Measurements from ENCODE around the gene KIF1B. TPM values are rescaled to one million over a fixed set of nuclear protein-coding genes. Genes with fewer than 3 reads are reported as not detected.
"Not testable (repeated sequence)": the region's sequence is repeated elsewhere in the genome, so short reads cannot be mapped to it uniquely, and the experiment has no call there.

Gene KIF1B
- total RNA-seq, 4 donors from 2014 or later, result 46.0 to 88.0 (median 51.2) TPM

DNA sequence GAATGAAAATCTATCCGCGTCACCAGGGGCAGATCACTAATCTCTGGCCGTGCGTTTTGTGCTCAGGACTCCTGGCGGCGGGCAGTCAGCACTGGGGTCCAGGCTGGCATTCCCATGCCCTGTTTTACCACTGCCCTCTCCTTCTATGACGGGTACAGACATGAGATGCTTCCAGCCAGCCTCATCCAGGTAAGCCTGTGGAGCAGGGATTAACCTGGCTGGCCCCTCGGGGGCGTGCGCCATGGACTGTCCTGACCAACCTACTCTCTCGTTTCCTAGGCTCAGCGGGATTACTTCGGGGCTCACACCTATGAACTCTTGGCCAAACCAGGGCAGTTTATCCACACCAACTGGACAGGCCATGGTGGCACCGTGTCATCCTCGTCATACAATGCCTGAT lies 209.0 kb downstream of the KIF1B start:
- no peak for DNase-seq (ENCODE audit: low spot score in 2 of 2)
- H3K36me3 ChIP-seq, result peaks cover 62% of the 10 kb centered on the region
- no peak for TF ChIP-seq POLR2A (IDR thresholded peaks at IDR 0.05)
- no peak for TF ChIP-seq EP300 (IDR thresholded peaks at IDR 0.05)
- no peak for TF ChIP-seq POLR2AphosphoS5 (IDR thresholded peaks at IDR 0.05)
- TF ChIP-seq, protein P1, sequence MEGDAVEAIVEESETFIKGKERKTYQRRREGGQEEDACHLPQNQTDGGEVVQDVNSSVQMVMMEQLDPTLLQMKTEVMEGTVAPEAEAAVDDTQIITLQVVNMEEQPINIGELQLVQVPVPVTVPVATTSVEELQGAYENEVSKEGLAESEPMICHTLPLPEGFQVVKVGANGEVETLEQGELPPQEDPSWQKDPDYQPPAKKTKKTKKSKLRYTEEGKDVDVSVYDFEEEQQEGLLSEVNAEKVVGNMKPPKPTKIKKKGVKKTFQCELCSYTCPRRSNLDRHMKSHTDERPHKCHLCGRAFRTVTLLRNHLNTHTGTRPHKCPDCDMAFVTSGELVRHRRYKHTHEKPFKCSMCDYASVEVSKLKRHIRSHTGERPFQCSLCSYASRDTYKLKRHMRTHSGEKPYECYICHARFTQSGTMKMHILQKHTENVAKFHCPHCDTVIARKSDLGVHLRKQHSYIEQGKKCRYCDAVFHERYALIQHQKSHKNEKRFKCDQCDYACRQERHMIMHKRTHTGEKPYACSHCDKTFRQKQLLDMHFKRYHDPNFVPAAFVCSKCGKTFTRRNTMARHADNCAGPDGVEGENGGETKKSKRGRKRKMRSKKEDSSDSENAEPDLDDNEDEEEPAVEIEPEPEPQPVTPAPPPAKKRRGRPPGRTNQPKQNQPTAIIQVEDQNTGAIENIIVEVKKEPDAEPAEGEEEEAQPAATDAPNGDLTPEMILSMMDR (IDR thresholded peaks at IDR 0.05), result no peak
- no peaks in the 10 kb centered on the region for H3K4me1 ChIP-seq
- no peak overlapping the region for H3K4me3 ChIP-seq
- H3K27me3 ChIP-seq, result no peaks in the 10 kb centered on the region
- H3K9me3 ChIP-seq, result no peaks in the 10 kb centered on the region
- 87% methylated on average over 15 of the region's 15 CpGs for WGBS
- H3K27ac ChIP-seq, result no peak overlapping the region

DNA sequence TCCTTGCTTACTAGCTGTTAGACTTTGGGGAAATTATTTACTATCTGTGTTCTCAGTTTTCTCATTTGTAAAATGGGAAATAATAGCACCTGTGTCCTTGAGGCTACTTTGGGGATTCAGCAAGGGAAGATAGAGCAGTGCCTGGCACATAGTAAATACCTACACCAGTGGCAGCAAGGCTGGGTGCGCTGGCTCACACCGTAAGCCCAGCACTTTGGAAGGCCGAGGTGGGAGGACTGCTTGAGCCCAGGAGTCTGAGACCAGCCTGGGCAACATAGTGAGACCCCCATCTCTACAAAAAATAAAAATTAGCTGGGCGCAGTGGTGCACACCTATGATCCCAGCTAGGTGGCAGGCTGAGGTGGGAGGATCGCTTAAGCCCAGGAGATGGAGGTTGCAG lies 211.3 kb downstream of the KIF1B start:
- H3K36me3 ChIP-seq, result peaks cover 47% of the 10 kb centered on the region
- no peak for DNase-seq (ENCODE audit: low spot score in 2 of 2)
- 88% methylated on average over 5 of the region's 5 CpGs for WGBS
- H3K27ac ChIP-seq, result no peak overlapping the region
- H3K4me1 ChIP-seq, result no peaks in the 10 kb centered on the region
- TF ChIP-seq POLR2AphosphoS5 (IDR thresholded peaks at IDR 0.05) (no peak), EP300 (IDR thresholded peaks at IDR 0.05) (no peak), POLR2A (IDR thresholded peaks at IDR 0.05) (no peak)
- TF ChIP-seq, protein P1 (IDR thresholded peaks at IDR 0.05), result no peak
- H3K4me3 ChIP-seq, result no peak overlapping the region
- no peaks in the 10 kb centered on the region for H3K27me3 ChIP-seq
- no peaks in the 10 kb centered on the region for H3K9me3 ChIP-seq

DNA sequence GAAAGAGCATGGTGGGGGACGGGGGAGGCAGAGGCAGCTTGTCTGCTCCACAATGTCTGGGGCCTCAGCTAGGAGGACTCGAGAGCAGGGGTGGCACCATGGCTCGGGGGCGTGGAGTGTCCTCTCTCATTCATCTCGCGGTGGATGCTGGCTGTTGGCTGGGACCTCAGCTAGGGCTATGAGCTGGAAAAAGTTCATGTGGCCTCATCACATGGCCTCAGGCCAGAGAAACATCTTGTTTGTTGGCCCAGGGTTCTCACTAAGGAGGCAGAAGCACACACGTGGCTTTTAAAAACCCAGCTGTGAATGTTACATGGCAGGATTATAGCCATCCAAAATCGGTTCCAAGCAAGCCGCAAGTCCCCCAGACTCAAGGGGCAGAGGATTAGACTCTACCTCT lies 213.7 kb downstream of the KIF1B start:
- Histone ChIP-seq H3K4me1 (no peaks in the 10 kb centered on the region), H3K9me3 (no peaks in the 10 kb centered on the region), H3K27me3 (no peaks in the 10 kb centered on the region), H3K36me3 (peaks cover 23% of the 10 kb centered on the region), H3K27ac (no peak overlapping the region), H3K4me3 (no peak overlapping the region)
- TF ChIP-seq POLR2AphosphoS5 (IDR thresholded peaks at IDR 0.05), result no peak
- no peak for TF ChIP-seq POLR2A (IDR thresholded peaks at IDR 0.05)
- TF ChIP-seq, protein P1 (IDR thresholded peaks at IDR 0.05), result no peak
- no peak for TF ChIP-seq EP300 (IDR thresholded peaks at IDR 0.05)
- no peak for DNase-seq (ENCODE audit: low spot score in 2 of 2)
- WGBS, result 65% methylated on average over 9 of the region's 9 CpGs

DNA sequence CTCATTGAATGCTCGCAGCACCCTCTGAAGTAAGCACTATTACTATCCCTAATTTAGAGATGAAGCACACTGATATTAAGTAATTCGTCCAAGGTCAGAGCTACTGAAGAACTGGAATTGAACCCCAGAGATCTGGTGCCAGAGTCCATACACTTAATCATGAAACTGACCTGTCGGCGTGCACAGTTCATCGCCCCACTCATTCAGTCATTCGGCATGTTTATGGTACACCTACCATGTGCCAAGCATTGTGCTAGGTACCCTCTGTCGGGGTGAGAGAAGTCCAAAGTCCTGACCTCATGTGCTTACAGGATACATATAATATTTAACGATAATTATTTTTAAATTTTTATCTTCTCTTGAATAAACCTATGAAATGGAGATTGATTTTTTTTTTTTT lies 214.3 kb downstream of the KIF1B start:
- Histone ChIP-seq H3K9me3 (no peaks in the 10 kb centered on the region), H3K27ac (no peak overlapping the region), H3K4me1 (peaks cover 2% of the 10 kb centered on the region), H3K36me3 (peaks cover 17% of the 10 kb centered on the region), H3K4me3 (no peak overlapping the region), H3K27me3 (no peaks in the 10 kb centered on the region)
- TF ChIP-seq, protein P1 (IDR thresholded peaks at IDR 0.05), result no peak
- no peak for TF ChIP-seq POLR2AphosphoS5 (IDR thresholded peaks at IDR 0.05)
- no peak for TF ChIP-seq POLR2A (IDR thresholded peaks at IDR 0.05)
- no peak for TF ChIP-seq EP300 (IDR thresholded peaks at IDR 0.05)
- no peak for DNase-seq (ENCODE audit: low spot score in 2 of 2)
- WGBS, result 84% methylated on average over 8 of the region's 8 CpGs

DNA sequence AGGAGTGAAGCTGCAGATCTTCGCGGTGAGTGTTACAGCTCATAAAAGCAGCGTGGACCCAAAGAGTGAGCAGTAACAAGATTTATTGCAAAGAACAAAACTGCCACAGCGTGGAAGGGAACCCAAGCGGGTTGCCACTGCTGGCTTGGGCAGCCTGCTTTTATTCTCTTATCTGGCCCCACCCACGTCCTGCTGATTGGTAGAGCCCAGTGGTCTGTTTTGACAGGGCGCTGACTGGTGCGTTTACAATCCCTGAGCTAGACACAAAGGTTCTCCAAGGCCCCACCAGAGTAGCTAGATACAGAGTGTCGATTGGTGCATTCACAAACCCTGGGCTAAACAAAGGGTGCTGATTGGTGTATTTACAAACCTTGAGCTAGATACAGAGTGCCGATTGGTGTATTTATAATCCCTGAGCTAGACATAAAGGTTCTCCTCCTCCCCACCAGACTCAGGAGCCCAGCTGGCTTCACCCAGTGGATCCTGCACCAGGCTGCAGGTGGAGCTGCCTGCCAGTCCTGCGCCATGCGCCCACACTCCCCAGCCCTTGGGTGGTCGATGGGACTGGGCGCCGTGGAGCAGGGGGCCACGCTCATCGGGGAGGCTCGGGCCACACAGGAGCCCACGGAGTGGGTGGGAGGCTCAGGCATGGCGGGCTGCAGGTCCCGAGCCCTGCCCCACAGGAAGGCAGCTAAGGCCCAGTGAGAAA lies 215.6 kb downstream of the KIF1B start:
- H3K36me3 ChIP-seq; H3K9me3 ChIP-seq; DNase-seq (ENCODE audit: low spot score in 2 of 2); H3K27ac ChIP-seq; H3K27me3 ChIP-seq; H3K4me3 ChIP-seq: not testable (repeated sequence)
- H3K4me1 ChIP-seq, result peaks cover 15% of the 10 kb centered on the region
- WGBS, result 90% methylated on average over 15 of the region's 21 CpGs

DNA sequence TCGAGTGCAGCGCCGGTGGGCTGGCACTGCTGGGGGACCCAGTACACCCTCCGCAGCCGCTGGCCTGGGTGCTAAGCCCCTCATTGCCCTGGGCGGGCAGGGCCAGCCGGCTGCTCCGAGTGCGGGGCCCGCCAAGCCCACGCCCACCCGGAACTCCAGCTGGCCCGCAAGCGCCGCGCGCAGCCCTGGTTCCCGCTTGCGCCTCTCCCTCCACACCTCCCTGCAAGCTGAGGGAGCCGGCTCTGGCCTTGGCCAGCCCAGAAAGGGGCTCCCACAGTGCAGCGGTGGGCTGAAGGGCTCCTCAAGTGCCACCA lies 216.1 kb downstream of the KIF1B start:
- WGBS, result 86% methylated on average over 1 of the region's 21 CpGs
- DNase-seq (ENCODE audit: low spot score in 2 of 2); H3K27me3 ChIP-seq: not testable (repeated sequence)

More for the DNA sequence above, 216.1 kb downstream of the KIF1B start:
- not testable (repeated sequence) for H3K9me3 ChIP-seq, H3K4me3 ChIP-seq, H3K36me3 ChIP-seq, H3K27ac ChIP-seq
- peaks cover 20% of the 10 kb centered on the region for H3K4me1 ChIP-seq
